IPS-NIHi7 (cell line): ENCODE data around the gene CFAP54.
"Not testable (repeated sequence)": the region's sequence is repeated elsewhere in the genome, so short reads cannot be mapped to it uniquely, and the experiment has no call there.

ENCODE experiments used
- DNase-seq: peaks from one replicate; pipeline ENCODE4 v3.0.0; 2012; ENCODE audit warnings: mixed read lengths; ENCODE audit errors: extremely low spot score

Gene CFAP54, protein sequence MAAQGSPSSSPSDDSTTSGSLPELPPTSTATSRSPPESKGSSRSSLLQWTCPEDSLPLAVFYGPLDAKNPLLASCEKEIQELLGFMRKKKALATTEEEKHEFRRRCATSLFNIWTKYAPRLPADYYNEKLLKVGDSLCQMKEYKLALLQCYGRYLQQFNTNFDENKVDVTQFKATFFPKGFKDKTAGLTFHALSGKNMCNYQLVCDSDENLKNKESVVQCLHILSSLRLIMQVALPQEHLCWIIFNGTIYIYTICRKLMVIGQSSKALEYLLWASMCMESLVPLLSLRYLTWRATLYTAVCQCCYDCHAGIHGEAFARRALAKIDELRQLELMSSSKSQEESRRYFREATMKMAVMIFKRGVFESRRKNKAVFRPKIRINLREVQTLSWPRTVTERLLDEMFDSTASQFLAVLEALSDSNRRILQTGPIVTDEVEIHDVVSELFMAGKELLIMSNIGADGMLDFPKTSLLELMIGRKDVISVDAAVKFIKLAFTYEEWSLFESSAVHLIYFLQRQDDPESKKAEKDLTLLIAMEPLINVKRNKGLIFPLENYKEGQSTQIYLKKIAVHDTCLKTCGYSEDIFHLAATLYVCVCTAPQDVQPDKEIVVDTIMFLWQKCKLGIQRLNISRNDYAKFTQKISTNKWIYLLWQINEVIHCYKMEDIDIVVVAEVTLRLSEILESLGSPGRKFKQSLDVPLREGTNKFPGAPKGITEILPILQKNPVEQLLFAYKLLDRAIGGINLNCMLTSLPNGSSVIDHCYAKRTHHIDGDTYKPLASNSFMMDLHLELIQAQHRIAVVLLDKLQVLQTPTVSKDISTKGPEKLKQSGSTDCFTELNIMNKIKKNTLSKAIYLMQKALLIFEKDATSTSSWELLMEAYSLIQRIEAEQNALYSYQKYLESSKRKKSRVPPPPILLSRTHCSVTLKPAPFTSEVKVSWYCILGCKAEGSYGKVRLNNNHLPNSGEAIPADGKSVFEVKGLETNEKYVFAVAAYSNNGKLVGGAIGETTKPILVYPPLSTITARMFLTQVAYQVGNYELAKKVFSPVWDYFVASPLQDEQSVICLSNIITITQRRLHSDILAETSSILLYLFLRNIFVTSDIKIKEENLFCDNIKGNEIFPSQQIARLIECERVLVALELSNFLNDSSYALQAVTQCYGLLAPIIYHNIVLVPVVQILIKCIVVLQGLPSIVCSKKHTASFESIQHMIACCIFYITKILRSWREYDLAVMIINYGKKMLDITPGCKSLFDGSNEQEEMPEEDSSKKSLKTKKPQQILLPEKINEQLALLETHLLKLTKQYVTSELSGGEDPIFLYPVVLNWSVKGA (N-terminal part only)

DNA sequence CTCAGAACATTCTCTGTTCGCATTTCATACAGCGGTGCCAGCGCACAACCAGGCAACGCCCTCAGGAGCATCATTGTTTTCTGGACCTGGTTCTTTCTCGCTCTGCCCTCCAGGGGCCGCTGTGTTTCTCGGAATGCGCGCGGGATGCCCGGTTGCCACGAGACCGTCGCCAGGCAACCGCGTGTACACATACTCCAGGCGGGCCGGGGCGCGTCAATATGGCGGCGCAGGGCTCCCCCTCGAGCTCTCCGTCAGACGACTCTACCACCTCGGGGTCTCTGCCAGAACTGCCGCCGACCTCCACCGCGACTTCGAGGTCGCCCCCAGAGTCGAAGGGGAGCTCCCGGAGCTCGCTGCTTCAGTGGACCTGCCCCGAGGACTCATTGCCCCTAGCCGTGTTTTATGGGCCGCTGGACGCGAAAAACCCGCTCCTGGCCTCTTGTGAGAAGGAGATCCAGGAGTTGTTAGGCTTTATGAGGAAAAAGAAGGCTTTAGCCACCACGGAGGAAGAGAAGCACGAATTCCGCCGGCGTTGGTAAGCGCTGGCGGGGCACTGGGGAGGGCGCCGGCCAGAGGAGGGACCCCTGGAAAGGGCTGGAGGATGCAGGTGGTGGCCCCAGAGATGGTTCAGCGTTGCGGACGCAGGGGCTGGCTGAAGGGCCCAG lies at the start of gene CFAP54:
CFAP54 (plus strand) TSS at position 186 of the 665 bp plus-strand sequence; CDS start at position 219, 33 bp downstream.
- peak; percentile 94 for DNase-seq

GRCh38 chr12:96441816-96442215 lies 47.6 kb upstream of the CFAP54 start:
- no peak for DNase-seq

- no peak for DNase-seq
These were observed 46.5 kb upstream of the CFAP54 start for GRCh38 chr12:96442906-96443305.

DNA sequence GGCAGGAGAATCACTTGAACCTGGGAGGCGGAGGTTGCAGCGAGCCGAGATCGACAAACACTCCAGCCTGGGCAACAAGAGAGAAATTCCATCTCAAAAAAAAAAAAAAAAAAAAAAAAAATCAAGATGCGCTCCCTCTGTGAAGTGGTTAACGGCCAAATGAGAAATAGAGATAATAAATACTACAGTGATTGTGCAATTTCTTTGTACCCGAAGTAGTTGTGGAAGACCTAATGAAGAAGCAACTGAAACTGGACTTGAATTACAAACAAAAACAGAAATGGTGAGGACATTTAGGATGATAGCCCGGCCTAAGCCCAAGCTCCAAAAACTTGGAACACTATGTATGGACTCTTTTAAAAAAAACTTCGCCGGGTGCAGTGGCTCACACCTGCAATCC lies 45.0 kb upstream of the CFAP54 start:
- DNase-seq: no peak

DNA sequence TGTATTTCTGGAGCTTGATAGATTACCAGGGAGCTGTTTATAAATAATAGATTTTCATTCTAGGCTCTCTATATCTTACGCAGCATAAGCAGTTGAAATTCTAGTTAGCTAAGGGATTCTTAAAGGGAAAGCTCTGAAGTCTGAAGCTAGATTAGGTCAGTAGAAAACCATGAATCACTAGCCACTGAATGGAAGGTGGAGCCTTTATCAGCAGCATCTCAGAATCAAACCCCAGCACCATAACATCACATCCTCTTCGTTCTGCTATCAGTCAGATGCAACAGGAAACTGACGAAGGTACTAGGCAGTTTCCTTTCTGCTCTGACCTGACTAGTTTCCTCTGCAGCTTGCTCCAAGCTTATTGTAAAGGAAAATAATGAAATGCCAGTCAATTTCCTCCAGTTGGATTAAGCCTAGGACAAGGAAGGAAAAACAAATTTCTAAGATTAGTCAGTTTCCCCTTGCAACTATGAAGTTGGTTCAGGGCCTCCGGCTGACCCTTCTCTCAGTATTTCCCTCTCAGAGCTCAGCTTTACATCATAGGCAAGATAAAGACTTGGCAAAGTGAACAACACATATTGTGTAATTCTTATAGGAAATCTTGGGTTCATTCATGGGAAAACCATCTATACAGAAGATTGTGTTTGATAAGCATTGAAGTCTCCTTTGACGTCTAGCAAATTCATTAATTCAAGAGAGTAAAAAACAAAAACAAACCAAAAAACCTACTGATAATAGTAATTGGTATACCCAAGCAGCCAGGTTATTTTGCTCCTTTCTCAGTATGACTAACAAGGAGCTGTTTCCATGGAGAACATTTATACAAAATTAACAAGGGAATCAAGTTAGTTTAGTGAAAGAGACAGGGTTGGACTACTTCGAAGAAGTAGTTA lies 43.4 kb upstream of the CFAP54 start:
- DNase-seq: no peak

DNA sequence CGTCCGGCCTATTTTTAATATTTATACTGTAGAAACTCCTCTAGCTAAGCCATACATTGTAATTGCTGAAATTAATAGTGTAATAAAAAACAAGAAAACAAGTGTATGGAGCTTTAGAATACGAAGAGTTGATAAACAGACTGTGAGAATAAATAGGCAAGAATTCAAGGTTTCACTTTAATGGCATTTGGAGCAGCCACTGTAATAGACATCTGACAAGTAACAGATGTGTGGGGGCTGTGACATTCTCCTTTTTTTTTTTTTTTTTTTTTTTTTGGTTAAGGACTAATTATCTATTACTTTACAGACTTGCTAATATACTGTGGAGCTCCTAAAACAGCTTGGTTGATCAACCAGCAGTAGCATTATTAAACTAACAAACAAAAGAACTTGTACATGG lies 42.1 kb upstream of the CFAP54 start:
- DNase-seq: no peak

GRCh38 chr12:96448300-96448699 lies 41.1 kb upstream of the CFAP54 start:
- no peak for DNase-seq

DNA sequence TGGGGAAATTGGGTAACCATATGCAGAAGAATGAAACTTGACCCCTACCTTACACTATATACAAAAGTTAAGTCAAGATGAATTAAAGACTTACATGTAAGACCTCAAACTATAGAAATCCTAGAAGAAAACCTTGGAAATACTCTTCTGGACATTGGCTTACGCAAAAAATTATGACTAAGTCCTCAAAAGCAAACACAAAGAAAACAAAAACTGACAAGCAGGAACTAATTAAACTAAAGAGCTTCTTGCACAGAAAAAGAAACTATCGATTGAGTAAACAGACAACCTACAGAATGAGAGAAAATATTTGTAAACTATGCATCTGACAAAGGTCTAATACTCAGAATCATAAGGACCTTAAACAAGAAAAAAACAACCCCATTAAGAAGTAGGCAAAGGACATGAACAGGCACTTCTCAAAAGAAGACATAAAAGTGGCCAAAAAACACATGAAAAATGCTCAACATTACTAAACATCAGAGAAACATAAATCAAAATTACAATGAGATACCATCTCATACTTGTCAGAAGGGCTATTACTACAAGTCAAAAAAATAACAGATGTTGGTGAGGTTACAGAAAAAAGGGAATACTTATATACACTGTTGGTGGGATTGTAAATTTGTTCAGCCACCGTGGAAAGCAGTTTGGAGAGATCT lies 37.0 kb upstream of the CFAP54 start:
- DNase-seq: no peak

DNA sequence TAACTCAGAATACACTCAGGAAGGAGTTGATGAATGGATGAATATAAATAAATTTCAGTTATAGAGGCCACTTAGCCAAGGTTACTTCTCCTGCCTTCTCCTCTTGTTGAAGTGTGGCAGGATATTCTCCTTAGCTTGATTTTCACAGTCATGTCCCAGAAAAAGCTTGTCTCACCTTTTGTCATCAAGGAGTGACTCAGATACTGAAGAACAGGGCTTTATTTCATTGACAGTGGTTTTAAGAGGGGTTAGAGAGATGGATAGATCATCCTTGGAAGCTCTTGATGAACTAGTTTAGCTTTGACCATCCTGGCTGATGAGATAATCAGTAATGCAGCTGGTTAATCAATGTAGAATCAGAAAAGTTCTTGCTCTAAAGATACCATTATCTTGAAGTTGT lies 35.0 kb upstream of the CFAP54 start:
- no peak for DNase-seq

GRCh38 chr12:96456265-96456974 lies 33.0 kb upstream of the CFAP54 start:
- no peak for DNase-seq

DNA sequence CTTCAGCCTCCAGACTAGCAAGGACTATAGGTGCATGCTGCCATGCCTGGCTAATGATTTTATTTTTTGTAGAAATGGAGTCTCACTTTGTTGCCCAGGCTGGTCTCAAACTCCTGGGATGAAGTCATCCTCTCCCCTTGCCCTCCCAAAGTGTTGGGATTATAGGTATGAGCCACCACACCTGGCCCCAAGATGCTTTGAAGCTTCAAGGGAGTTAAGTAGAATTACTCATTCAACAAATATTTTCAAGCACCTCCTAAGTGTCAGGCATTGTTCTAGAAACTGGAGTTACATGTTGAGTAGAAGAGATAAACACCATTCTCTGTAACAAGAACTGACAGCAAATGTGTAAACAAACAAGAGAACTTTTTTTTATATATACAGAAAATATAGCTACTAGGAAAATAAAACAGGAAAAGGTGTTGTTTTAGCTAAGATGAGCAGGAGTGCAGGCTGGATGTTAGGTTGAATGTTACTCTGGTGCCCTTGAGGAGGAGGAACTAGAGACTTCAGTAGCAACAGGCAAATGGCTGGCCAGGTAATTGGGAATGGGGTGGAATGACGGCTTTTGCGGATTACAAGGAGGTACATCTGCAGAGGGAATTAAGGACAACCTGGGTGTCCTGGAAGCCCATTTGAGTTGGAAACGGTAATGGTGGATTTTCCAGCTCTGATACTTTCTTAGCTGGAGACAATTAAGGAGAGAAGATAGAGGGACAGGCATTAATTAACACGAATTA lies 32.0 kb upstream of the CFAP54 start:
- DNase-seq: no peak

DNA sequence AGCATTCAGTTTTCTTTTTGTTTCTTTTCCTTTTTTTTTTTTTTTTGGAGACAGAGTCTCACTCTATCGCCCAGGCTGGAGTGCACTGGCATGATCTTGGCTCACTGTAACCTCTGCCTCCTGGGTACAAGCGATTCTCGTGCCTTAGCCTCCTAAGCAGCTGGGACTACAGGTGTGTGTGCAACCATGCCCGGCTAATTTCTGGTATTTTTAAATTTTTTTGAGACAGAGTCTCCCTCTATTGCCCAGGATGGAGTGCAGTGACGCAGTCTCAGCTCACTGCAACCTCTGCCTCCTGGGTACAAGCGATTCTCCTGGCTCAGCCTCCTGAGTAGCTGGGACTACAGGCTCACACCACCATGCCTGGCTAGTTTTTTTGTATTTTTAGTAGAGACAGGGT lies 30.1 kb upstream of the CFAP54 start:
- DNase-seq: not testable (repeated sequence)

DNA sequence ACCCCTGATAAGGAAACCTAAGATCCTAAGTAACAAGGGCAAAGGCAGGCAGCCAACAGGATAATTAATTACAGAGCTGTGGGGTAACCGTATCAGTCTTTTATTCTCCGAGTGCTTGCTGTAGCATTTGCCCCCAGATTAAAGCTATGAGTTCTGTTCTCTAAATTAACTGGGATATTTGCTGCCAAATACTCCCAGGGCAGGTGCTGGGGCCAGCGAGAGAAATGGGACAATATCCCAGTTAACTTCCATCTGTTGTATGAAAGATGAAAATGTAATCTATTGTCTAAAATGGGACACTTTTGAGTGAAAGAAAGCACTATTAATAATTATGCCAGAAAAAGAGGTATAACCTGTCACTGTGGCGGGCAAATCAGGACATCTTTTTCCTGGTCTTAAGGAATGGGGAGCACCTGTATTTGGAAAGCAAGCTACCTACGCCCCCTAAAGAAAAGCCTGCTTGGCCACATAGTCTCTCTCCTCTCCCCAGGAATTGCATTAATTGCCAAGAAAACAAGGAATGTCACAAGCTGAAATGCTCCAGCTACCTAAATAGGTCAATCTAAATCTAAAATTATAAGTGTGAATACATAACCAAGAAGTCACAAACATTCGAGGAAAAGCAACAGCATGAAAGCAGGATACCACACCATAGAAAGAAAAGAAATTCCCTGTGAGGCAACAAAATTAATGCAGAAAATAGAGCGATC lies 26.7 kb upstream of the CFAP54 start:
- no peak for DNase-seq

DNA sequence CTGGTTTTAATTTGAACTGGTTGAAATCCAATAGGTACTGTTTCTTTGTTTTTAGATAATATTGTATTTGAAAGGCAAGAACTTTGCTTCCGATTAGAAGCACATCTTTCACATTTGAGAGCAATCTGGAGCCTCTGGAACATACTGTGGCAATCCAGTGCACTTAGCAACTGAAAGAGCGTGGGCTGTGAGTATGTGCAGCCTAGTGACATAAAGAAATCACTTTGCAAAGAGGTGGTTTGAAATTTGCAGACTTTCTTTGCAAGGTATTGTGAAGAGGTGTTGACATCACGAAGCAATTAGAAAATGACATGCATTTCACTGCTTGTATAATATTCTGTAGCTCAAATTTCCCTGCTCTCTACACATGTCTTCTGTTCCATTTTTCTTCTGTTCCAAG lies 23.5 kb upstream of the CFAP54 start:
- no peak for DNase-seq

- no peak for DNase-seq
These were observed 22.2 kb upstream of the CFAP54 start for GRCh38 chr12:96466939-96467751.

- no peak for DNase-seq
These were observed 17.9 kb upstream of the CFAP54 start for GRCh38 chr12:96471368-96472050.
